CD4-positive, alpha-beta T cell treated with Interleukin-4 for 4 hours (primary cell): ENCODE measurements around the gene SLC25A13.

Source experiments
- DNase-seq: peaks from one replicate; pipeline ENCODE4 v3.0.0-alpha.2; 2020

Gene SLC25A13

GRCh38 chr7:96322847-96323461 is 1.1 kb upstream of the SLC25A13 start:
- DNase-seq: no peak

DNA sequence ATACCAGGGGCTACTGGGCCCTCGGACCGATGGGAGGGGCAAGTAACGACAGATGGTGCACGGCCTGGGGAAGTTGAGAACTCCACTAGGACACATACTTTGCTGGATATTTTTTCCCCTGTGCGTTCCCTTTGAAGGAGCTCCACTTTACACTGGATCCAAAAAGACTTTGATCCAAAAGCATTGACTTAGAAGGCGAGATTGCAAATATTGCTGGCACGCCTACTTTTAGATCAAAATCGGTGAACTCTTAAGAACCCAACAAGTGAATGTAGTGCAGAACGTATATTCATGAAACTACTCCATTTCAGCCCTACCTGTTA is 436 bp upstream of the SLC25A13 start:
- no peak for DNase-seq

DNA sequence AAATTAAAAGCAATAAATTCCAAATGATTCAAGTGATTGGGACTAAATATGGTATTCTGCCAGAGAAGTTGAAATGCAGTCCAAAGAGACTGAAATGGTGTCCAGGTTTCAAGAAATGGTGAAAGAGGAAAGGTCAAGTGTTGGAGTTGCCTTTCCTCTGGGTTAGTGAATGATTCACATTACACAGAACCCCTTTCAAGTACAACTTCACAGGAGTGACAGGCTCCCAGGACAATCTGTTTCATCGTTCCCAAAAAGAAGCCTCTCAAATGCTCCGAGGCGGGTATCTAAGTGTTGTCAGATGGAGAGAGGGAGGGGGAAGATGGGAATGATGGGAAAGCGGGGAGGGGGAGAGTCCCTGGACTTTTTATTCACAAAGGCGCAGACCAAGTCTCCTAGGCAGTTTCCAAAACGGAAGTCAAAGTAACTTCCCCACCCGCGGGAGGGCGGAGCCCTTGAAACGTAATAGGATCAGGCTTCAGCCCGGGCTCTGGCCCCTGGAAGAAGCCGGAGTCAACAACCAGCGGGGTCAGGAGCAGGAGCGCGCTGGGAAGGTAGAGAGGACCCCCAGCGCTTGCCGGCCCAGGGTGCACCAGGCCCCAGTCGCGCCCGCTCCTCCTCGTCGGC is 754 bp downstream of the SLC25A13 start:
- DNase-seq: peak; percentile 39

DNA sequence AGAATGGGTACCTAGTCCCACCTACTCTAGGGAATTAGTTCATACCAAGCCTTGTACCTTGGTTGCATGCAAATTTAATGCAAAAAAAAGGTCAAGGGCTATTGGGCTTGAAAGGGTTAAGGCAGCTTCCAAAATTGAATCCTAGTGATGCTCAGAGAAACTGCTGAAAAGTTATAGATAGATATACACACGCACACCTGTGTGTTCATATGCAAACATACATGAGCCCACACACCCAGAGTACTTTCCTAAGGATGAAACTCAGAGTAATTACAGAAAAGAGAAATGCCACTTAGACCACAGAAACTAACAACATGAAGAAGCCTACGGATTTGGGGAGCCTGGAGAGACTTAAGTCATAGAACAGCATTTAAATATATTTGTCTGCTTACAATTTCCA is 1.5 kb downstream of the SLC25A13 start:
- no peak for DNase-seq

DNA sequence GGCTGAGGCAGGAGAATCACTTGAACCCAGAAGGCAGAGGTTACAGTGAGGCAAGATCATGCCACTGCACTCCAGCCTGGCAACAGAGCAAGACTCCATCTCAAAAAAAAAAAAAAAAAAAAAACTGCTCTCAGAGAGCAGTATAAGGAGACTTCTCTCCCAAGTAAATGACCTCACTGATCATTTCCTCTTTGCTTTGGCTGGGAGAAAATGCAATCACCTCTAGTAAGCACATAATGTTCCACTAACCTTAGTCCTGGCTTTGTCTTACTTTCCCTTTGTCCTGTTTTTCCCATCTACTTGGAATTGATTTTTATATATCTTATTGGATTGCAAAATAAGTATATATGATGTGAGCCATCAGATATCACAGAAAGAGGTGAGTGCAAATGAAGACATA is 2.5 kb downstream of the SLC25A13 start:
- no peak for DNase-seq

DNA sequence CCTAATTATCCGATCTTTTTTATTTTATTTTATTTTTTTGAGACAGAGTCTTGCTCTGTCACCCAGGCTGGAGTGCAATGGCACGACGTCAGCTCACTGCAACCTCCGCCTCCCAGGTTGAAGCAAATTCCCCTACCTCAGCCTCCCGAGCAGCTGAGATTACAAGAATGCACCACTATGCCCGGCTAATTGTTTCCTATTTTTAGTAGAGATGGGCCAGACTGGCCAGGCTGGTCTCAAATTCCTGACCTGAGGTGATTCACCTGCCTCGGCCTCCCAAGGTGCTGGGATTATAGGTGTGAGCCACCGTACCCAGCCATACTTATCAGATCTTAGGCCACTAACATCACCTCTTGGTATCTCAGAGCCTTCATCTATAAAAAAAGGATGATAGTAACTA is 4.9 kb downstream of the SLC25A13 start:
- no peak for DNase-seq

GRCh38 chr7:96315125-96315512 is 6.8 kb downstream of the SLC25A13 start:
- DNase-seq: no peak

- DNase-seq: no peak
These were observed 7.3 kb downstream of the SLC25A13 start for GRCh38 chr7:96314402-96315124.

DNA sequence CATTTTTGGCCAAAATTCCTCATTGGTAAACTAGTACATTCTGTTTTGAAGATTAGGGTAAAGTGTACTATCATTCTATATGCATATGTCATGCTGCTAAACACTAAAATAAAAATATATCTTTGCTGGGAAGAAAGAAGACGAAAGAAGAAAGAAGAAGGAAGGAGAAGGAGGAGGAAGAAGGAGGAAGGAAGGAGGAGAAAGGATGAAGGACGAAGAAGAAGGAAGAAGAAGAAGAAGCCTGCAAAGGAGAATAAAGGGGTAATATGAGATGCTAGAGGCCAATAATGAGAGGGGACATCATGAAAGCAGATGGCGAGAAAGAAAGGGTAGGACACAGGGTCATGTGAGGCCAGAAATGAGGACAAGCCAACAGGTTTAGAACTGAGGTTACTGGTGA is 8.0 kb downstream of the SLC25A13 start:
- no peak for DNase-seq

DNA sequence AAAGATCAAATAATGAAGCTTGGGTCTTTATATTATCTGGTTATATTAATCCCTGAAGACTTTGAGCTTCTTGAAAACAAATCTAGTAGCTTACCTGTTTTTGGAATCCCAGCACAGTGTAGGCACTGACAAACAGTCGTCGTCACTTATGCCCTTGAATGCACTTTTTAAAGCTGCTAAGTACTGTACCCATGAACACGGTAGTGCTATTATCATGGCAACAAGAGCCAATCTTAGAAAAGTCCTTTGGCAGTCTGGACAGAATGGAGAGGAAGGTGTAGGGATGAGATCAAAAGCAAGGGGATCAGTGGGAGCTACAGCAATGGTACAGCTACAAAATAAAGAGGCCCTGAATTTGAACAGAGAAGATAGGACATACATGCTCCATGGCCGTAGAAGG is 9.4 kb downstream of the SLC25A13 start:
- DNase-seq: no peak

GRCh38 chr7:96311967-96312366 is 9.9 kb downstream of the SLC25A13 start:
- DNase-seq: no peak

DNA sequence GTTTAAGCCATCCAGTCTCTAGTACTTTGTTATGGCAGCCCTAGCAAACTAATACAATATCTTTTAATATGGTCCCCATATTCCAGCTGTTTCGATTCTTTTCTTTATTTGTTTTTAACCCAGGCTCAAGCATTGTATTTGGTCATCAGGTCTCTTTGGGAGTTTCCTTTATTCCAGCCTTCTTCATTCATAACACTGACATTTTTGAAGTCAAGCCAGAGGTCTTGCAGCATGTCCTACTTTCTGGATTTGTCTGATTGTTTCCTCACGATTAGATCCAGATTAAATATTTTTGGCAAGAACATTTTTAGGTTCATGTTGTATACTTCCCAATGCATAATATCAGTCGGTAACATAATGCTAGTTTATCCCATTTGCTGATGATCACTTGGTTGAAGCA is 11.8 kb downstream of the SLC25A13 start:
- DNase-seq: no peak

DNA sequence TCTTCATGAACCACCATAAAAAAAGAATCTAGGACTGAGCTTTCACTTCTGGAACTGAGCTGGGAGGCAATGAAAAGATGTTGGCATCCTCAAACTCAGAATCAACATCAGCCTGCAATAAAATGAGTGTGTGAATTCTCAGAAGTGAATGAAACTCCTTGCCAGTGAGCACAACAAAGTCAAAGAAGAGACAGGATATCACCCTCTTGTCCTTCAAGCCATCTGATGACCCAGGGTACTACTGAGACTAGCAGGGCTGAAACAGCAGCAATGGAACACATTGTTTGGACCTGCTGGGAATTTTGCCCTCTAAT is 13.0 kb downstream of the SLC25A13 start:
- DNase-seq: no peak

GRCh38 chr7:96308253-96308949 is 13.5 kb downstream of the SLC25A13 start:
- no peak for DNase-seq

GRCh38 chr7:96306385-96307125 is 15.3 kb downstream of the SLC25A13 start:
- DNase-seq: no peak

DNA sequence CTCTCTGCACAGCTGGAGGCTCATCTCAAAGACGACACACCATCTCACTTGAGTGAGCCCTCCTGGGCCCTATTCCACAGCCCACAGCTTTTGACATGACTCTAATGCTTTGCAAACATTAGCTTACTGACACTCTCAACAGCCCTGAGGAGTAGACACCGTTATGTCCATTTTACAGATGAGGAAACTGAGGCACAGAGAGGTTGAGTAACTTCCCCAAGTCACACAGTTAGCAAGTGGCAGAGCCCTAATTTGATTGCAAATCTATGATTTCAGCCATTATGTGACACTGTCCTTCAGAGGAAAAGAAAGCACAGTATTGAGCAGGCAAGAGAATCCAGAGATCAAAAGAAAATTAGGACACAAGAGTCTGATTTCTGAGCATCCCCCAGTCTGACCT is 16.0 kb downstream of the SLC25A13 start:
- DNase-seq: no peak

GRCh38 chr7:96304573-96304972 is 17.3 kb downstream of the SLC25A13 start:
- DNase-seq: no peak

DNA sequence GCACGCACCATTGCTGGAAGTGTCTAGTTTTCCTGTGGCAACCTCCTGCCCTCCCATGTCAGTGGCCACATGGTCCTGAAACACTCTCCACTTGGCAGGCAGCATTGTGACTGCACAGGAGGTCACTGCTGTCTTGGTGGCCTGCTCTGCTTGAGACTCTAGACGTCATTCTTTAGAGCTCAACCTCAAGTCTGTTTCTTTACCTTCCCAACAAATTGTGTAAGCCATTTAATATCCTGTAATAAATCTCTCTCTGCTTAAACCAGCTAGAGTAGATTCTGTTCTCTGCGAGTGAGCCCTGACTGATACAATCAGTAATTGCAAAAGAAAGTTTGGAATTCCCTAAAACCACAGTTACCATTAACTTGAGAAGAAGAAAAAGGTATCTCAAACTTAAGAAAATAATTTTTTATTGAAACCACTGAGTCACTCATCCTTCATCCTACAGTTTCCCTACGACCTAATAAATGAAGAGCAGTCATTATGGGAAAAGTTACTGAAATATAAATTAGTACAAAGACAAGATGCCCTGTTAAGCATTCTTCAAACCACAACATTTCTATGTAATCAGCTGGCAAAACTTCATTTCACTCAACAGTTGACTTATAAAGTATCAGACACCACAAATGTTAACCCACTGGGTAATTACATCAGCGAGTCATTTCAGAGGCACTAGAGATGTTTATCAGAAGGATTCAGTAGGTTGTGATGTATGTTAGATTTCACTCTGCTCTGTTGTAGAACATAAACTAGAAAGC is 18.0 kb downstream of the SLC25A13 start:
- no peak for DNase-seq

DNA sequence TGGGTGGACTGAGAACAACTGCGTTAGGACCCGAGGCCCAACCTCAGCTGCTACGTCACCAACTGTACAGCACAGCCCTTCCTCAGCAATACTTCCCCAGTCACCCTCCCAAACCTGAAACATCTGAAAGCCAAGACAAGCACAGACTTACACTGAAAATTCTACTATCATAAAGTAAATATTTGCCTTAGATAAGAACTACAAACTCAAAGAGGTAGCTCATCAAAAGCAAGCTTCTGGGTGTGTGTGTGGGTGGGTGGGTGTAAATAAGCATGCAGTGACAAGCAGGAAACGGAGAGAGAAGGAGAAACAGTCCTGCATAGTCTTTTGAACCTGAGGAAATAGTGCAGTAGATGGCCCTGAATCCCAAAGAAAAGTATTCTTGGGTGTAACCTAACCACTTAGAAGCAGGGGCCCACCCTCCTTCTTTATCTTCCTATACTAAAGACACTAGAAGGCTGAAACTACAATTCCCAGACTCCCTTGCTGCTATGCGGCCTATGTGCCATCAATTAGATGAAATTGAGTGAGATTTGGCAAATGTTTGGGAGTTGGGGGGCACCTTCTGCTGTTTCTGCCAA is 18.7 kb downstream of the SLC25A13 start:
- DNase-seq: no peak

DNA sequence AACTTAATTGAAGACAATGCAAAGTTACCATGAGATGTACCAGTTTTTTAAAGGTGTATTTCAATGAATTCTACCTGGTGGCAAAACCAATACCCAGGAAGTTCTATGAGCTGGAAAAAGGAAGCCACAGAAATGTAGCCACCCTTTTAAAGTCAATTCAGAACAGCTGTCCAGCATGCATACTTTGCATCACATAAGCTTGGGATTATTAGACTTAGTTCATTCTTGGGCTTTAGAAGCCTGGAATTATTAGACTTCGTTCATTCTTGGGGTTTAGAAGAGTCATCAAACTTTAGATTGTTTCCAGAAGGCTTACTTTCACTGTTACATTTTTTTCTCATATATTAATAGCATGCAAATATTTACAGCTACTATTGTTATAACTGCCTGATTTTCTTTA is 20.9 kb downstream of the SLC25A13 start:
- DNase-seq: no peak

GRCh38 chr7:96300502-96300901 is 21.4 kb downstream of the SLC25A13 start:
- no peak for DNase-seq

GRCh38 chr7:96299496-96299895 is 22.4 kb downstream of the SLC25A13 start:
- no peak for DNase-seq
